NCI-H2081 treated with DMSO at 0.1 percent for 48 hours (cell line): ENCODE results near the gene NSMF.
"Not testable (repeated sequence)": the region's sequence is repeated elsewhere in the genome, so short reads cannot be mapped to it uniquely, and the experiment has no call there.

Experiments used
- DNase-seq: peaks from one replicate; lab custom pipeline; 2025; lab: John Stamatoyannopoulos, UW

The NSMF gene

GRCh38 chr9:137475666-137476065 is 16.5 kb upstream of the NSMF start:
- no peak for DNase-seq

DNA sequence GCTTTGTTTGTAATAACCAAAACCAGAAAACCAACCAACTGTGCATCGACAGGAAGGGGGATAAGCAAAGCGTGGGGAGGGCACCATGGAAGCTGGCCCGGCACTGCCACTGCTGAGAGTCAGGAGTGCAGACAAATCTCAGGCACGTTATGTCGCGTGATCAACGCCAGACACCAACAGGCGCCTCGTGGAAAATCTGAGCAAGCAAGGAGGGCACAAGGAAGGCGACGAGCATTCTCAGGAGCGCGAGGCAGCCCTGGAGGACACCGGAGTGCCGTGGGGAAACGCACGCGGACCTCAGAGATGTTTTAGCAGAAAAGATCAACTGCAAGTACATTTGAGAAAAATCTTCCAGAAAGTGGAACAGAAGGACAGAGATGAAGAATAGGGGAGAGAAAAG is 15.1 kb upstream of the NSMF start:
- no peak for DNase-seq

GRCh38 chr9:137470785-137471184 is 11.7 kb upstream of the NSMF start:
- no peak for DNase-seq

- no peak for DNase-seq
Measured at GRCh38 chr9:137467896-137468295, 8.8 kb upstream of the NSMF start.

DNA sequence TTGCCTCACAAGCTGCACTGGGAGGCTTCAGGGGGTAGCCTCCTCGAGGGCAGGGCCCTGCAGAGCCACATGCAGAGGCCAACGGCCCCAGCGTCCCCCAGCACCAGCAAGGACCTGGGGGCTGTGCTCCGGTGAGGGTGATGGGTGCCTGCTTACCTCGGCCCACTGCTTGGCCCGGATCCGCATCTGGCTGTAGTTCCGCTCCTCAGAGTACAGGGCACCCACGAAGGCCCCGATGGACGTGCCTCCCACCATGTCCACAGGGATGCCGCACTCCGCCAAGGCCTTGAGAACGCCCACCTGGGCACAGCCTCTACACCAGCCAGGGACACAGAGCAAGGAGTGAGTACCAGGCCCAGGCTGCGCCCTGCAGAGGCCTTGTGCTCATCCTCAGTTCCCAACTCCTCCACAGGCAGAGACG is 8.0 kb upstream of the NSMF start:
- no peak for DNase-seq

- DNase-seq, result not testable (repeated sequence)
Measured at GRCh38 chr9:137466389-137467085, 7.4 kb upstream of the NSMF start.

GRCh38 chr9:137465720-137466388 is 6.7 kb upstream of the NSMF start:
- DNase-seq, result no peak

GRCh38 chr9:137465000-137465719 is 6.0 kb upstream of the NSMF start:
- DNase-seq, result no peak

DNA sequence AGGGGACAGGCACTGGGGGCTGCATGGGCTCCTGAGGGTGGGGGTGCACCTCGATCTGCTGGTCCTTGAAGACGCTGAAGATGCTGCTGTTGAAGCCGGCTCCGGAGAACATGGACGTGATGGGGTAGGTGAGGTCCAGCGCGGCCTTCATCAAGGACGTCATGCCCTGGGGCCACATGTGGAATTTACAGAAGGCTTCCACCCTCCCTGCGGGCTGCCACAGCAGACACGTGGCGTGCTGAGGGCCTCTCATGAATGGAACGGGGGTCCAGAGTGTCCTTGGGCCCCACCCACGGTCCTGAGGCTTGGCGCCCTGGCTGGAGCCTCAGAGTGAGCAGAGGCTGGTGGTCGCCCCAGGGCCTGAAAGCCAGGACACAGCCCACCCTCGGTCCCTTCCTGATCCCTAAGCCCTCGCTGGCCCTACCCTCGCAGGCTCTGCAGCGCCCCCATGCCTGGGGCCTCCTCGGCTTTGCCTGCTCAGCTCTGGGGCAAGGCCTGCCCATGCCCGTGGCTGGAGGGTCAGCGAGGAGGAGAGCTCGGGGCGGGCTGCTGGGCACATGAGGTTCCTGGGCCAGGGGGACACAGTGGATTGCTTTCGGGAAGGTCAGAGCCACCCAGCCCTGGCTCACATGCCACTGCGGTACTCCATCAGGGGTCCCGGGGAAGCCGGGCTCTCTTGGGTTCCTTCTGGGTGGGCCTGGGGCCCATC is 5.3 kb upstream of the NSMF start:
- no peak for DNase-seq

- no peak for DNase-seq
Measured at GRCh38 chr9:137463931-137464290, 4.8 kb upstream of the NSMF start.

DNA sequence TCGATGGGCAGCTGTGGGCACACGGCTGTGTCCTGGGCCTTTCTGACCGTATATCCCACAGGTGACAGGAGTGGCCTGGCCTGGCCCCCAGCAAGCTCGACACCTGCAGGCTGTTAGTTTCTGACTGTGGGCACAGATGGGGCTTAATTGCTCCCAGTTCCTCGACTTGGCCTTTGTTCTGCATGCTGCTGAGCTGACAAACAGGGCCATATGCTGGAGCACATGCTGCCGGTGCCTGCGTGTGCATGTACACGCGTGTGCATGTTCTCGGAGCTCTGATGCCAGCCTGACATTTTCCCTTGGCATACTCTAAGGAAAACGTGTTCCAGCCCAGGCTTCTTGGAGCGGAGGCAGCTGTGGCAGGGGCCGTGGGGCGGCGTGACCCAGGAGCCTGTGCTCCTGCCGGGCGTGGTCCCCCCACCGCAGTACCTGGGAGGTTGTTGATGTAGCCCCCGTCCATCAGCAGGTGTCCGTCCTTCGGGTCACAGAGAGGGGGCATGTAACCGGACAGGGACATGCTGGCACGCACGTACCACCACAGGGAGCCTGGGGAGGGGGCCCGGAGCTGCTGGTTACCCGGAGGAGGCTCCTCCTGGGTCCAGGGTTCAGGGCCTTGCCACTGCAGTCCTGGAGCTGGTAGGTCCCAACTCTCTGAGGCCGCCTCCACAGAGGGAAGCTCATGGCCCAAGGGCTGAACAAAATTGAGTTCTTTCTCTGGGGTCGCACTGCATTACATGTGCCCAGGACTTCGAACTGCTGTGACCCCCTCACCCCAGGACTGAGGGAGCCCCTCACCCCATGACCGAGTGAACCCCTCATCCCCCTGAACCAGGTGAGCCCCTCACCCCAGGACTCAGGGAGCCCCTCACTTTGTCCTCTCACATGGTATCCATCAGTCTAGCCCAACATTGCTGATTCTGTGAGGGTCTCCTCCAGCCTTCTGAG is 4.1 kb upstream of the NSMF start:
- no peak for DNase-seq

DNA sequence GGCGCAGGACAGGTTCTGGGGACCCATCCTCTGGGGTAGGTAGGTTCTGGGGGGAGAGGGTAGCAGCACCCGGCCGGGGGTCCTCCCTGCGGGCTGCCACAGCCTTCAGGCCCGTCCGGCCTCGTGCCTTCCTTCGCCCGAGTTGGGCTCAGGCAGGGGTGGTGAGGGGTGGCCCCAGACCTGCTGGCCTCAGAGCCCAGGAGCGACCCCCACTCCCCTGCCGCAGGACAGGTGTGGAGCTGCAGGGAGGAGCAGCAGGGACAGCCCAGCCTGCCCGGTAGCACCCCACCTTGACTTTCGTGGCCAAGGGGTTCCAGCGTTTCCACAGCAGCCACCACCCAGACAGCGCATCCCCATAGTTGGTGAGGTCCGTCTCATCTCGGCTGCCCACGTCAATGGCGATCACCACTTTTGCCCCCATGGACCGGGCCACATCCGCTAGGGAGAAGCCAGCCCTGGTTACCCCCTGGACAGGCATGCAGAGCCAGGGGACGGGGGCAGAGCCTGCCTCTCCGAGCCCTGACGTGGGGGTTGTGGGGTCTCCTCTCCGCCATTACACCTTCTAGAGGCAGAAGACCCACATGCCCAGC is 3.4 kb upstream of the NSMF start:
- no peak for DNase-seq

- no peak for DNase-seq
Measured at GRCh38 chr9:137461663-137462395, 2.7 kb upstream of the NSMF start.

- DNase-seq, result no peak
Measured at GRCh38 chr9:137461316-137461662, 2.2 kb upstream of the NSMF start.

- DNase-seq, result no peak
Measured at GRCh38 chr9:137460363-137461315, 1.5 kb upstream of the NSMF start.

DNA sequence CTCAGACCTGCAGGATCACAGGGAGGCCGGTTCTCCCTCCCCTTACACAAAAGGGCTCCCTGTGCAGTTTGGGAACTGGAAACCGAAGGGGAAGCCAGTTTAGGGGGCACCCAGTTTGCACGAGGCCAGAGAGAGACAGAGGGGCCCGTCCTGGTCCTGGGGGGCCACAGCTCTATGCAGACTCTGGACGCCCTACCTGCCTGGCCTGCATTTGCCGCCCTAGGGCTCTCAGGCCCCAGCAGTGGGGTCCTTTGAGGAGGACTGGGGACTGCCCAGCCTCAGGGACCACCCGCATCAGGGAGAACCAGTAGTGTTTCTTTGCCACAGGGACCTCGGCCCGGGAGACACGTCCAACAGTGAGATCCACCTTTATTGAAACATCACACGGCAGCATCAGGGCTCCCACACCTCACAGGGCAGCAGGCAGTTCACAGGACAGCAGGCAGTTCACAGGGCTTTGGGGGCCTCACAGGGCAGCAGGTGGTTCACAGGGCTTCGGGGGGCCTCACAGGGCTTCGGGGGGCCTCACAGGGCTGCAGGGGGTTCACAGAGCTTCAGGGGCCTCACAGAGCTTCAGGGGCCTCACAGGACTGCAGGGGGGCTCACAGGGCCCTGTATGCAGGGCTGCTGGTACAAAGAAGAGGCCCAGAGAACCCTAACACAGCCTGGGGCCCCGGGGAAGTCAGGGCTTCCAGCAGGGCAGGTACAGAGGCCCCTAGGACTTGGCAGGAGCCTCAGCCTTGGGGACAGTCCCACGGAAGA is 648 bp upstream of the NSMF start:
- no peak for DNase-seq

- no peak for DNase-seq
Measured at GRCh38 chr9:137458194-137459151, 661 bp downstream of the NSMF start.
